Parathyroid adenoma (tissue), 2 donors: ENCODE results near the gene KIAA1671.

Experiments
- H2AFZ ChIP-seq: fragments of 300-600 bp; sonication (generic); one replicate; pipeline ENCODE4 v1.7.0; 2017; ENCODE audit warnings: antibody characterized with exemption, mild to moderate bottlenecking
- H3K27ac ChIP-seq: fragments of 300-600 bp; sonication (generic); one replicate; pipeline ENCODE4 v1.7.0; 2017
- H3K27me3 ChIP-seq: fragments of 300-600 bp; sonication (generic); one replicate; pipeline ENCODE4 v1.7.0; 2017; ENCODE audit warnings: low read length; ENCODE audit not compliant: control insufficient read depth, insufficient read depth
- H3K36me3 ChIP-seq: fragments of 300-600 bp; sonication (generic); one replicate; pipeline ENCODE4 v1.7.0; 2017; ENCODE audit warnings: low read length; ENCODE audit not compliant: control insufficient read depth, insufficient read depth
- H3K4me1 ChIP-seq: fragments of 300-600 bp; sonication (generic); one replicate; pipeline ENCODE4 v1.7.0; 2017; ENCODE audit warnings: control low read depth
- H3K4me2 ChIP-seq: fragments of 300-600 bp; sonication (generic); one replicate; pipeline ENCODE4 v1.7.0; 2017; ENCODE audit warnings: low read length
- H3K4me3 ChIP-seq: fragments of 300-600 bp; sonication (generic); one replicate; pipeline ENCODE4 v1.7.0; 2017; ENCODE audit warnings: low read depth, low read length
- H3K79me2 ChIP-seq: fragments of 300-600 bp; sonication (generic); one replicate; pipeline ENCODE4 v1.7.0; 2017; ENCODE audit warnings: control low read depth
- H3K9ac ChIP-seq: fragments of 300-600 bp; sonication (generic); one replicate; pipeline ENCODE4 v1.7.0; 2017; ENCODE audit warnings: mild to moderate bottlenecking
- H3K9me3 ChIP-seq: fragments of 300-600 bp; sonication (generic); one replicate; pipeline ENCODE4 v1.7.0; 2017; ENCODE audit warnings: low read length; ENCODE audit not compliant: control insufficient read depth
- TF ChIP-seq, protein P1 (sequence below): fragments of 300-600 bp; sonication (generic); IDR thresholded peaks from one replicate; pipeline ENCODE4 v1.7.0; 2017; ENCODE audit warnings: antibody characterized with exemption, mild to moderate bottlenecking
- donor health status: primary hyperparathyroidism.

KIAA1671 gene

DNA sequence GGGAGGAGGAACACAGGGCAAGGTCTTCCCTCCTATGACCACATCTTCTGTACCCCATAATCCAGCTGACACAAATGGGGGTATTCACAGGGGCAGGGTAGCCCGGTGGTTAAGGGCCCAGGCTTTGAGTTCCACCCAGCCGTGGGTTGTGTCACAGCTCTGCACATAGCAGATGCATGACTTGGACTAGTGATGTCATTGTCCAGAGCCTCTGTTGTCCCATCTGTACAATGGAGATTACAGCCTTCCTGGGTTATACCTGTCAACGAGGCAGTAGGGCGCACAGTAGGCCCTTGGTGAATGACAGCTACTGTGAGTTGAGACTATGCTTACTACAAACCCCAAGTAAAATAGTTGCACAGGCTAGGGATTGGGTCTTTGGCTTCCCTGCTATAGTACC is 147.9 kb downstream of the KIAA1671 start:
- no peak overlapping the region for H3K4me2 ChIP-seq
- H3K27me3 ChIP-seq: no peaks in the 10 kb centered on the region
- H3K4me3 ChIP-seq: no peak overlapping the region
- TF ChIP-seq, protein P1, sequence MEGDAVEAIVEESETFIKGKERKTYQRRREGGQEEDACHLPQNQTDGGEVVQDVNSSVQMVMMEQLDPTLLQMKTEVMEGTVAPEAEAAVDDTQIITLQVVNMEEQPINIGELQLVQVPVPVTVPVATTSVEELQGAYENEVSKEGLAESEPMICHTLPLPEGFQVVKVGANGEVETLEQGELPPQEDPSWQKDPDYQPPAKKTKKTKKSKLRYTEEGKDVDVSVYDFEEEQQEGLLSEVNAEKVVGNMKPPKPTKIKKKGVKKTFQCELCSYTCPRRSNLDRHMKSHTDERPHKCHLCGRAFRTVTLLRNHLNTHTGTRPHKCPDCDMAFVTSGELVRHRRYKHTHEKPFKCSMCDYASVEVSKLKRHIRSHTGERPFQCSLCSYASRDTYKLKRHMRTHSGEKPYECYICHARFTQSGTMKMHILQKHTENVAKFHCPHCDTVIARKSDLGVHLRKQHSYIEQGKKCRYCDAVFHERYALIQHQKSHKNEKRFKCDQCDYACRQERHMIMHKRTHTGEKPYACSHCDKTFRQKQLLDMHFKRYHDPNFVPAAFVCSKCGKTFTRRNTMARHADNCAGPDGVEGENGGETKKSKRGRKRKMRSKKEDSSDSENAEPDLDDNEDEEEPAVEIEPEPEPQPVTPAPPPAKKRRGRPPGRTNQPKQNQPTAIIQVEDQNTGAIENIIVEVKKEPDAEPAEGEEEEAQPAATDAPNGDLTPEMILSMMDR: no peak
- no peaks in the 10 kb centered on the region for H3K36me3 ChIP-seq
- no peak overlapping the region for H3K9ac ChIP-seq
- H3K79me2 ChIP-seq: no peaks in the 10 kb centered on the region
- H2AFZ ChIP-seq: no peak overlapping the region
- H3K9me3 ChIP-seq: no peaks in the 10 kb centered on the region
- no peak overlapping the region for H3K27ac ChIP-seq
- no peaks in the 10 kb centered on the region for H3K4me1 ChIP-seq

DNA sequence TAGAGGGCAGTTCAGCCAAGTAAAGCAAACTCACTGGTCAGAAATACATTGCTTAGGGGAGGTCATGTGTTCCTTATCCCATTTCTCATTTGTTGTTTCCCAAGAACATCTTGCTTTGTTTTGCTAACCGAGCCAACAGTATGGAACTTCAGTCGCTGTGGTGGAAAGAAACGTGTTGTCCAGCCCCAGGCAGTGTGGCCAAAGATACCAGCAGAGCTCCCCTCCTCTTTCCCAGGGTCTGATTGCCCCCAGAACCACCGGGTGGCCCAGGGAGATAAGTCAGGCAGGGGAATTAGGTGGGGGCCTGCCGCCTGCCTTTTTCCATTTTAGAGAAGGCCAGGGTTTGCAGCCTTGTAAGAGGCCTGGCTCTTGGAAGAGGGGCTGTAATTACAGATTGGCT is 148.4 kb downstream of the KIAA1671 start:
- H3K79me2 ChIP-seq: no peaks in the 10 kb centered on the region
- no peaks in the 10 kb centered on the region for H3K27me3 ChIP-seq
- no peaks in the 10 kb centered on the region for H3K9me3 ChIP-seq
- H3K4me2 ChIP-seq: no peak overlapping the region
- H3K36me3 ChIP-seq: no peaks in the 10 kb centered on the region
- H3K4me1 ChIP-seq: no peaks in the 10 kb centered on the region
- H3K27ac ChIP-seq: no peak overlapping the region
- no peak overlapping the region for H3K4me3 ChIP-seq
- no peak overlapping the region for H3K9ac ChIP-seq
- H2AFZ ChIP-seq: no peak overlapping the region
- TF ChIP-seq, protein P1: no peak

DNA sequence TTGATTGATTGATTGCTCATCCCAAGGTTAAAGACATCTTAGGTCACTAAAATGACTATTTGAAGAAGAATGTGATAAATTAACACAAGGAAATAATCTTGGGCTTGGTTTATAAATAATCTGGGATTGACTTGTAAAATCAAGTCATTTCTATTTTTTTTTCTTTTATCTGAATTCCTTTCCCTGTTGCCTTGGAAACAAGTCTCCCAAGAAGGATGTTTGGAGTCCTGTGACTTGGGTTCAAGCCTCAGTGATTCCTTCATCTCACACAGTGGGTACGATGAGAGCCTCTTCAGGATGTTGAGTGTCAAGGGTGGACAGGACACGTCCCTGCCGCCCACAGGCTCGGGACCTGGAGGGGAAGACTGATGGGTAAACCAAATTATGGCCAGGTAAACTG is 149.0 kb downstream of the KIAA1671 start:
- TF ChIP-seq, protein P1: no peak
- no peaks in the 10 kb centered on the region for H3K9me3 ChIP-seq
- H3K4me2 ChIP-seq: no peak overlapping the region
- H2AFZ ChIP-seq: no peak overlapping the region
- H3K79me2 ChIP-seq: no peaks in the 10 kb centered on the region
- no peak overlapping the region for H3K27ac ChIP-seq
- H3K36me3 ChIP-seq: no peaks in the 10 kb centered on the region
- no peaks in the 10 kb centered on the region for H3K4me1 ChIP-seq
- H3K4me3 ChIP-seq: no peak overlapping the region
- H3K9ac ChIP-seq: no peak overlapping the region
- H3K27me3 ChIP-seq: no peaks in the 10 kb centered on the region

DNA sequence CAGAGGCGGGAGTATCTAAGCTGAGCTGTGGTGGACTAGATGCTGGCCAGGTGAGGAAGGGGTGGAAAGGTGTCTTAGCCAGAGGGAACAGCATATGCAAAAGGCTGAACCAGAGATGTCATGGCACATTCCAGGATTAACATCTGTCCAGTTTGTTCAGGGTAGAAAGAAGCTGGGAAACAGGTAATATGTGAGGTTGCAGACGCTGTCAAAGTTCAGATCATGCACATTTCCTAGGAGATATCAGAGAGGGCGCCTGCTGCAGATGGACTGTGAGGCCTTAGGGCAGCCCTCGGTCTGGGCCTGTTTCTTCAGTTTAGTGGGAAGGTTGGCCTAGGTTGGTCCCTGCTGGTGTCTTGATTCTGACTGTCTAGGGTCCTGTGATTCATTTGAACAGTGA is 149.5 kb downstream of the KIAA1671 start:
- no peak overlapping the region for H3K4me2 ChIP-seq
- H3K36me3 ChIP-seq: no peaks in the 10 kb centered on the region
- H3K27ac ChIP-seq: no peak overlapping the region
- no peaks in the 10 kb centered on the region for H3K4me1 ChIP-seq
- no peak overlapping the region for H2AFZ ChIP-seq
- no peak overlapping the region for H3K9ac ChIP-seq
- no peak overlapping the region for H3K4me3 ChIP-seq
- TF ChIP-seq, protein P1: no peak
- H3K9me3 ChIP-seq: no peaks in the 10 kb centered on the region
- no peaks in the 10 kb centered on the region for H3K27me3 ChIP-seq
- H3K79me2 ChIP-seq: no peaks in the 10 kb centered on the region

DNA sequence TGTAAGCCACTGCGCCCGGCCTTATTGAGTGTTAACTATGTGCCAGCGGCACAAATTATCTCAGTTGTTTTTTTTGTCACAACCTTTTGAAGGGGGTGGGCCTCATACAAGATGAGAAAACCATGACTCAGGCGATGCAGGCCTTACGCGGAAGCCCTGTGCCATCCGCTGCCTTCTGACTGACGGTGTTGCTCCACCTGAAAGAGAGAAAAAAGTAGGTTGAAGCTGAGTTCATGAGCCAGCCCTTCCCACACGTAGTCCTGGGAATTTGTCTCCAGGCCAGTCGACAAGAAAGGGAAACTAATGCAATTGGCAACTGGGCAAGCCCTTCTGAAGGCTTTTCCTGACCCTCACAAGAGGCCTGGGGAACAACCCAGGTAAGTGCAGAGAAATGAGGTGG is 150.2 kb downstream of the KIAA1671 start:
- TF ChIP-seq, protein P1: no peak
- H3K4me3 ChIP-seq: no peak overlapping the region
- H3K27me3 ChIP-seq: no peaks in the 10 kb centered on the region
- no peaks in the 10 kb centered on the region for H3K4me1 ChIP-seq
- no peaks in the 10 kb centered on the region for H3K36me3 ChIP-seq
- no peak overlapping the region for H3K27ac ChIP-seq
- H3K9ac ChIP-seq: no peak overlapping the region
- no peaks in the 10 kb centered on the region for H3K79me2 ChIP-seq
- H3K4me2 ChIP-seq: no peak overlapping the region
- H2AFZ ChIP-seq: no peak overlapping the region
- no peaks in the 10 kb centered on the region for H3K9me3 ChIP-seq
